Measurements from ENCODE around the gene PPAN.

The PPAN gene

GRCh38 chr19:10106100-10106936, at the start of gene PPAN:
PPAN (plus strand) TSS chr19:10106362; CDS start chr19:10106395, 33 bp downstream.
- DNase-seq (ENCODE audit: extremely low spot score) = peak; percentile 98
- CTCF ChIA-PET = interaction anchor here (0.8 to 5.1 kb wide), 8 partner anchors 8 to 310 kb away, joined by 3 to 44 read pairs (median 4); no protein-coding TSS in a partner anchor
- POLR2A ChIA-PET = interaction anchor here (0.5 to 2.5 kb wide), 6 partner anchors 9 to 585 kb away, joined by 4 to 22 read pairs (median 6); partner anchors contain the start of gene ICAM1
- TF ChIP-seq CTCF (IDR thresholded peaks at IDR 0.05; ENCODE audit: control extremely low read depth, extremely low read depth, low read depth, missing control alignments) = no peak

- no peak for DNase-seq (ENCODE audit: extremely low spot score)
- POLR2A ChIA-PET = no interaction called here
- no peak for TF ChIP-seq CTCF (IDR thresholded peaks at IDR 0.05; ENCODE audit: control extremely low read depth, extremely low read depth, low read depth, missing control alignments)
- CTCF ChIA-PET = interaction anchor here (3.3 kb wide), 1 partner anchor 34 kb away, joined by 10 read pairs; no protein-coding TSS in a partner anchor
Measured at GRCh38 chr19:10061717-10062310, 44.3 kb upstream of the PPAN start.

GRCh38 chr19:10068205-10068604, 38.0 kb upstream of the PPAN start:
- CTCF ChIA-PET = interaction anchor here (0.5 to 1.5 kb wide), 2 partner anchors 9 to 208 kb away, joined by 3 read pairs; no protein-coding TSS in a partner anchor
- POLR2A ChIA-PET = no interaction called here
- no peak for TF ChIP-seq CTCF (IDR thresholded peaks at IDR 0.05; ENCODE audit: control extremely low read depth, extremely low read depth, low read depth, missing control alignments)
- DNase-seq (ENCODE audit: extremely low spot score) = no peak

GRCh38 chr19:10069046-10069445, 37.1 kb upstream of the PPAN start:
- no peak for DNase-seq (ENCODE audit: extremely low spot score)
- no peak for TF ChIP-seq CTCF (IDR thresholded peaks at IDR 0.05; ENCODE audit: control extremely low read depth, extremely low read depth, low read depth, missing control alignments)
- POLR2A ChIA-PET = no interaction called here
- CTCF ChIA-PET = interaction anchor here (1.5 kb wide), 1 partner anchor 10 kb away, joined by 3 read pairs; no protein-coding TSS in a partner anchor

GRCh38 chr19:10070730-10071446, 35.3 kb upstream of the PPAN start:
- no peak for DNase-seq (ENCODE audit: extremely low spot score)
- CTCF ChIA-PET = no interaction called here
- POLR2A ChIA-PET = no interaction called here
- no peak for TF ChIP-seq CTCF (IDR thresholded peaks at IDR 0.05; ENCODE audit: control extremely low read depth, extremely low read depth, low read depth, missing control alignments)

GRCh38 chr19:10074153-10074552, 32.0 kb upstream of the PPAN start:
- DNase-seq (ENCODE audit: extremely low spot score) = peak; percentile 46
- peak; percentile 21 for TF ChIP-seq CTCF (IDR thresholded peaks at IDR 0.05; ENCODE audit: control extremely low read depth, extremely low read depth, low read depth, missing control alignments)
- CTCF ChIA-PET = interaction anchor here (1.4 to 2.8 kb wide), 3 partner anchors 39 to 116 kb away, joined by 3 to 12 read pairs (median 7); no protein-coding TSS in a partner anchor
- POLR2A ChIA-PET = no interaction called here

All from GM10248 (cell line).